ENCODE data around the gene LHFPL3.

LHFPL3 gene

GRCh38 chr7:104848138-104848990 lies 520.0 kb downstream of the LHFPL3 start:
- DNase-seq, result peak; percentile 70
- in situ Hi-C loops (cut with HindIII; ENCODE audit: low pct_ligation_motif_present, low pct_unique_long_range_greater_than_20kb, low sequenced_read_pairs), result no loop called here

GRCh38 chr7:104850374-104850773 lies 522.0 kb downstream of the LHFPL3 start:
- in situ Hi-C loops (cut with HindIII; ENCODE audit: low pct_ligation_motif_present, low pct_unique_long_range_greater_than_20kb, low sequenced_read_pairs), result no loop called here
- no peak for DNase-seq

- DNase-seq, result no peak
- in situ Hi-C loops (cut with HindIII; ENCODE audit: low pct_ligation_motif_present, low pct_unique_long_range_greater_than_20kb, low sequenced_read_pairs), result no loop called here
Measured at GRCh38 chr7:104851268-104851667, 522.9 kb downstream of the LHFPL3 start.

GRCh38 chr7:104852386-104852785 lies 524.0 kb downstream of the LHFPL3 start:
- in situ Hi-C loops (cut with HindIII; ENCODE audit: low pct_ligation_motif_present, low pct_unique_long_range_greater_than_20kb, low sequenced_read_pairs), result no loop called here
- no peak for DNase-seq

GRCh38 chr7:104855861-104856260 lies 527.5 kb downstream of the LHFPL3 start:
- in situ Hi-C loops (cut with HindIII; ENCODE audit: low pct_ligation_motif_present, low pct_unique_long_range_greater_than_20kb, low sequenced_read_pairs), result no loop called here
- DNase-seq, result no peak

GRCh38 chr7:104857458-104858425 lies 529.3 kb downstream of the LHFPL3 start:
- in situ Hi-C loops (cut with HindIII; ENCODE audit: low pct_ligation_motif_present, low pct_unique_long_range_greater_than_20kb, low sequenced_read_pairs), result no loop called here
- no peak for DNase-seq

GRCh38 chr7:104859754-104860426 lies 531.5 kb downstream of the LHFPL3 start:
- DNase-seq, result no peak
- in situ Hi-C loops (cut with HindIII; ENCODE audit: low pct_ligation_motif_present, low pct_unique_long_range_greater_than_20kb, low sequenced_read_pairs), result no loop called here

- in situ Hi-C loops (cut with HindIII; ENCODE audit: low pct_ligation_motif_present, low pct_unique_long_range_greater_than_20kb, low sequenced_read_pairs), result no loop called here
- no peak for DNase-seq
Measured at GRCh38 chr7:104861729-104862390, 533.5 kb downstream of the LHFPL3 start.

- in situ Hi-C loops (cut with HindIII; ENCODE audit: low pct_ligation_motif_present, low pct_unique_long_range_greater_than_20kb, low sequenced_read_pairs), result no loop called here
- DNase-seq, result peak; percentile 23
Measured at GRCh38 chr7:104862719-104863118, 534.3 kb downstream of the LHFPL3 start.

- in situ Hi-C loops (cut with HindIII; ENCODE audit: low pct_ligation_motif_present, low pct_unique_long_range_greater_than_20kb, low sequenced_read_pairs), result no loop called here
- DNase-seq, result no peak
Measured at GRCh38 chr7:104873401-104873800, 545.0 kb downstream of the LHFPL3 start.

- DNase-seq, result no peak
- in situ Hi-C loops (cut with HindIII; ENCODE audit: low pct_ligation_motif_present, low pct_unique_long_range_greater_than_20kb, low sequenced_read_pairs), result no loop called here
Measured at GRCh38 chr7:104878577-104878976, 550.2 kb downstream of the LHFPL3 start.

GRCh38 chr7:104883248-104883717 lies 554.9 kb downstream of the LHFPL3 start:
- no peak for DNase-seq
- in situ Hi-C loops (cut with HindIII; ENCODE audit: low pct_ligation_motif_present, low pct_unique_long_range_greater_than_20kb, low sequenced_read_pairs), result no loop called here

GRCh38 chr7:104883718-104884452 lies 555.5 kb downstream of the LHFPL3 start:
- in situ Hi-C loops (cut with HindIII; ENCODE audit: low pct_ligation_motif_present, low pct_unique_long_range_greater_than_20kb, low sequenced_read_pairs), result no loop called here
- peak; percentile 89 for DNase-seq

GRCh38 chr7:104886651-104887050 lies 558.2 kb downstream of the LHFPL3 start:
- DNase-seq, result no peak
- in situ Hi-C loops (cut with HindIII; ENCODE audit: low pct_ligation_motif_present, low pct_unique_long_range_greater_than_20kb, low sequenced_read_pairs), result no loop called here

- in situ Hi-C loops (cut with HindIII; ENCODE audit: low pct_ligation_motif_present, low pct_unique_long_range_greater_than_20kb, low sequenced_read_pairs), result no loop called here
- DNase-seq, result no peak
Measured at GRCh38 chr7:104890216-104890615, 561.8 kb downstream of the LHFPL3 start.

GRCh38 chr7:104891949-104892348 lies 563.5 kb downstream of the LHFPL3 start:
- in situ Hi-C loops (cut with HindIII; ENCODE audit: low pct_ligation_motif_present, low pct_unique_long_range_greater_than_20kb, low sequenced_read_pairs), result no loop called here

GRCh38 chr7:104894314-104894713 lies 565.9 kb downstream of the LHFPL3 start:
- in situ Hi-C loops (cut with HindIII; ENCODE audit: low pct_ligation_motif_present, low pct_unique_long_range_greater_than_20kb, low sequenced_read_pairs), result no loop called here
- DNase-seq, result no peak

More at GRCh38 chr7:104891949-104892348, 563.5 kb downstream of the LHFPL3 start:
- no peak for DNase-seq

Measured in ACHN (cell line).